ENCODE data around the gene MACO1.

DNA sequence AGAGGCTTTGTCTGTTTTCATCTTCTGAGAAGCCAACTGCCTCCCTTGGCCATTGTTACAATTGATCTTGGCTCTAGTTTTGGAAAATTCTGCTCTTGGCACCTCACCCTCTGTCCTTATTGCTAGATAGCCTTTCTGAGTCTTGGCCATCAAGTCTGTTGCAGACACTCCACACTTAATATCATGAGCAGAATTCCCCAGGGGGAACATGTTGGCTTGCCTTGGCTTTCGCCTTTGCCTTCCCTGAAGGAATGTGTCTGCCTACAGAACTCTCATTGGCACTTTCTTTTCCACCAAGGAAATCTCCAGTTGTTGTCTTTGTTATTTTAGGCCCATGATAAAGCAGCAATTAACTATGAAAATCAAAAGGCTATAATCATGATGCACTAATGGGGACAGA is 70.0 kb downstream of the MACO1 start:
- no peak for TF ChIP-seq EZH2 (IDR thresholded peaks at IDR 0.05)
- no peak for TF ChIP-seq POLR2AphosphoS5 (IDR thresholded peaks at IDR 0.05; ENCODE audit: borderline replicate concordance, low read depth, low read length)

Data from SK-N-MC (cell line).